ENCODE data around the gene GPX3. TPM values are rescaled to one million over a fixed set of nuclear protein-coding genes. Genes with fewer than 3 reads are reported as not detected.

The GPX3 gene
- total RNA-seq, 1 donor from 2014 or later, result 5.3 TPM

DNA sequence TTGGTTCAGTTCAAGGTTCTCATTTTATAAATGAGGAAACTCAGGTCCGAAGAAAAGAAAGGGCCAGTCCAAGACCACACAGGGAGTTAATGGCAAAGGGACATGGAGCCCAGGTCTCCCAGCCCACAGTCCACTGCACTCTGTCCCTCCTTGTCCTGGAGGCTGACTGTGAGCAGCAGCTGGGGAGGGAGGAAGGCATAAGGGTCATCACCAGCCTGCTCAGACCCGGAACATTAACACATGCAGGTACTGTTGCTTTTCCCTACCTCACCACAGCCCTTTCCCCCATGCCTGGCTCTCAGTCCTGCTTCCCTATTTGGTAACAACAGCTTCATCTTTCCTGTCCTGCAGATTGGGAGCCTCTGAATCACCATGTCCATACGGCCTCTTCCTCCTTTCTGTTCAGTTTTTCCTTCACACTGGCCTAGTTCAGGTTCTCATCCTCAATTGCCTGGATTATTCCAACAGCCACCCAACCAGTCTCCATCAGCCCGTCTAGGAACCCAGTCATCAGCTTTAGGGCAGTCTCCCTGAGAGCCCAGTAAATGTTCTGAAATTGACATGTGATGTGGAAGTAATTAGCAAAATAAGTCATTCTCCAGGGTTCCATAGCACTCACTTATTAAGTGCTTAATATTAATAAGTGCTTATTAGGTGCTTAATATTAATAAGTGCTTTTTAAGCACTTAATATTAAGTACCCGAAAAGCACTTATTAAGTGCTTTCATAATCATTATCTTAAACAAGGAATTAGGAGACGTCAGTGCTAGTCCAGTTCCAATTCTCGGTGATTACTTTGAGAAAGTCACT is 4.3 kb downstream of the GPX3 start:
- H3K27ac Mint-ChIP-seq (ENCODE audit: unreplicated experiment), result no peak overlapping the region
- H3K4me3 Mint-ChIP-seq (ENCODE audit: unreplicated experiment), result no peak overlapping the region
- TF ChIP-seq, protein P1, sequence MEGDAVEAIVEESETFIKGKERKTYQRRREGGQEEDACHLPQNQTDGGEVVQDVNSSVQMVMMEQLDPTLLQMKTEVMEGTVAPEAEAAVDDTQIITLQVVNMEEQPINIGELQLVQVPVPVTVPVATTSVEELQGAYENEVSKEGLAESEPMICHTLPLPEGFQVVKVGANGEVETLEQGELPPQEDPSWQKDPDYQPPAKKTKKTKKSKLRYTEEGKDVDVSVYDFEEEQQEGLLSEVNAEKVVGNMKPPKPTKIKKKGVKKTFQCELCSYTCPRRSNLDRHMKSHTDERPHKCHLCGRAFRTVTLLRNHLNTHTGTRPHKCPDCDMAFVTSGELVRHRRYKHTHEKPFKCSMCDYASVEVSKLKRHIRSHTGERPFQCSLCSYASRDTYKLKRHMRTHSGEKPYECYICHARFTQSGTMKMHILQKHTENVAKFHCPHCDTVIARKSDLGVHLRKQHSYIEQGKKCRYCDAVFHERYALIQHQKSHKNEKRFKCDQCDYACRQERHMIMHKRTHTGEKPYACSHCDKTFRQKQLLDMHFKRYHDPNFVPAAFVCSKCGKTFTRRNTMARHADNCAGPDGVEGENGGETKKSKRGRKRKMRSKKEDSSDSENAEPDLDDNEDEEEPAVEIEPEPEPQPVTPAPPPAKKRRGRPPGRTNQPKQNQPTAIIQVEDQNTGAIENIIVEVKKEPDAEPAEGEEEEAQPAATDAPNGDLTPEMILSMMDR (IDR thresholded peaks at IDR 0.05), result no peak
- H3K27me3 Mint-ChIP-seq (ENCODE audit: low read depth), result no peaks in the 10 kb centered on the region
- no peak for DNase-seq (ENCODE audit: low spot score)
- H3K4me1 Mint-ChIP-seq (ENCODE audit: low read depth), result peaks cover 14% of the 10 kb centered on the region
- no peaks in the 10 kb centered on the region for H3K9me3 Mint-ChIP-seq (ENCODE audit: low read depth)
- H3K36me3 Mint-ChIP-seq (ENCODE audit: low read depth), result peaks cover 13% of the 10 kb centered on the region

DNA sequence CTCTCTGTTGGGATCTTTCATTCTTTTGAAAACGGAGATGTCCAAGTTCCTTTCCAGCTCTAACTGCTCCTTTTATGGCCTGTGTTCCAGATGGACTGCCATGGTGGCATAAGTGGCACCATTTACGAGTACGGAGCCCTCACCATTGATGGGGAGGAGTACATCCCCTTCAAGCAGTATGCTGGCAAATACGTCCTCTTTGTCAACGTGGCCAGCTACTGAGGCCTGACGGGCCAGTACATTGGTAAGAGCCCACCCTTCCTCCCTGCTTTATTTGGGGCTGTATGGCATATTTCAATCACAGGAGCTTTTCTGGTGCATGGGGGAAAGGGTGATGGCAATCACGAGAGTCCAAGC is 4.8 kb downstream of the GPX3 start:
- H3K27me3 Mint-ChIP-seq (ENCODE audit: low read depth), result no peaks in the 10 kb centered on the region
- no peaks in the 10 kb centered on the region for H3K9me3 Mint-ChIP-seq (ENCODE audit: low read depth)
- TF ChIP-seq, protein P1 (IDR thresholded peaks at IDR 0.05), result no peak
- no peak overlapping the region for H3K27ac Mint-ChIP-seq (ENCODE audit: unreplicated experiment)
- DNase-seq (ENCODE audit: low spot score), result no peak
- H3K36me3 Mint-ChIP-seq (ENCODE audit: low read depth), result peaks cover 14% of the 10 kb centered on the region
- no peak overlapping the region for H3K4me3 Mint-ChIP-seq (ENCODE audit: unreplicated experiment)
- H3K4me1 Mint-ChIP-seq (ENCODE audit: low read depth), result peaks cover 8% of the 10 kb centered on the region

GRCh38 chr5:151026088-151026487 is 5.7 kb downstream of the GPX3 start:
- no peak for DNase-seq (ENCODE audit: low spot score)
- TF ChIP-seq, protein P1 (IDR thresholded peaks at IDR 0.05), result no peak
- Mint-ChIP-seq H3K9me3 (ENCODE audit: low read depth) (no peaks in the 10 kb centered on the region), H3K4me1 (ENCODE audit: low read depth) (peaks cover 2% of the 10 kb centered on the region), H3K27me3 (ENCODE audit: low read depth) (no peaks in the 10 kb centered on the region), H3K27ac (ENCODE audit: unreplicated experiment) (no peak overlapping the region), H3K36me3 (ENCODE audit: low read depth) (peaks cover 19% of the 10 kb centered on the region), H3K4me3 (ENCODE audit: unreplicated experiment) (no peak overlapping the region)

GRCh38 chr5:151026679-151027078 is 6.3 kb downstream of the GPX3 start:
- no peaks in the 10 kb centered on the region for H3K27me3 Mint-ChIP-seq (ENCODE audit: low read depth)
- TF ChIP-seq, protein P1 (IDR thresholded peaks at IDR 0.05), result no peak
- no peak overlapping the region for H3K27ac Mint-ChIP-seq (ENCODE audit: unreplicated experiment)
- no peak for DNase-seq (ENCODE audit: low spot score)
- no peaks in the 10 kb centered on the region for H3K4me1 Mint-ChIP-seq (ENCODE audit: low read depth)
- H3K9me3 Mint-ChIP-seq (ENCODE audit: low read depth), result no peaks in the 10 kb centered on the region
- no peak overlapping the region for H3K4me3 Mint-ChIP-seq (ENCODE audit: unreplicated experiment)
- H3K36me3 Mint-ChIP-seq (ENCODE audit: low read depth), result peaks cover 23% of the 10 kb centered on the region

- Mint-ChIP-seq H3K27ac (ENCODE audit: unreplicated experiment) (no peak overlapping the region), H3K36me3 (ENCODE audit: low read depth) (peaks cover 31% of the 10 kb centered on the region), H3K4me3 (ENCODE audit: unreplicated experiment) (no peak overlapping the region), H3K27me3 (ENCODE audit: low read depth) (no peaks in the 10 kb centered on the region), H3K9me3 (ENCODE audit: low read depth) (no peaks in the 10 kb centered on the region), H3K4me1 (ENCODE audit: low read depth) (no peaks in the 10 kb centered on the region)
- TF ChIP-seq, protein P1 (IDR thresholded peaks at IDR 0.05), result no peak
- DNase-seq (ENCODE audit: low spot score), result no peak
These were observed 7.6 kb downstream of the GPX3 start for GRCh38 chr5:151027961-151028479.
